ENCODE results near the gene LRGUK. TPM values are rescaled to one million over a fixed set of nuclear protein-coding genes. Genes with fewer than 3 reads are reported as not detected.

Gene LRGUK
- polyA plus RNA-seq, 1 experiment: 0.07 TPM

DNA sequence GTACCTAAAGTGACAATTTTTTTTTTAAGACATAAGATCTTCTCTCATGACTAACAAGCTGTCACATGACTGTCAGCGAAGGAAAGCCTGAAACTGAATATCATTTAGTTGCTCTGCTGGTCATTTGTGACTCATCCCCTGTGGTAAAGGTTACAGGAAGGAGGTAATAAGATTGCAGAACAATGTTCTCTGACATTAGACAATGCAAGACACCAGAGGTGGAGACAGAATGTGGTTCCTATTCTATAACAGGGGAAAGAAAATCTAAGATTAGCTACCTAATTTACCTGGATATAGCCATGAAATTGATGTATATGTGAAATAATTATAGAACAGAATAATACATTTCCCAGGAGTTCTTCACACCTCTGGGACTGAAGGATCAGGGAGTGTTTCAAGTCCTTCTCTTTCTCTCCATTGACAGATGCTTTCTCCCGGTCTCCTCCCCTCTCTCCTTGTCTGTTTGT lies 47.7 kb downstream of the LRGUK start:
- CTCF ChIA-PET: interaction anchor here (0.5 to 1.5 kb wide), 2 partner anchors 22 to 34 kb away, joined by 3 read pairs; no protein-coding TSS in a partner anchor
- no peak for TF ChIP-seq CTCF (IDR thresholded peaks at IDR 0.05; ENCODE audit: low read depth, low read length)
- DNase-seq (ENCODE audit: low read depth, low spot score): peak; percentile 33
- H3K27me3 ChIP-seq (ENCODE audit: control insufficient read depth, insufficient read depth, low read length): no peaks in the 10 kb centered on the region
- H3K27ac ChIP-seq (ENCODE audit: low read depth, low read length): no peak overlapping the region
- no peak overlapping the region for H3K4me3 ChIP-seq (ENCODE audit: low read depth, low read length)
- H3K9me3 ChIP-seq (ENCODE audit: control insufficient read depth, insufficient read depth, low read length): no peaks in the 10 kb centered on the region
- POLR2A ChIA-PET: interaction anchor here (0.7 kb wide), 1 partner anchor 75 kb away, joined by 3 read pairs; no protein-coding TSS in a partner anchor

DNA sequence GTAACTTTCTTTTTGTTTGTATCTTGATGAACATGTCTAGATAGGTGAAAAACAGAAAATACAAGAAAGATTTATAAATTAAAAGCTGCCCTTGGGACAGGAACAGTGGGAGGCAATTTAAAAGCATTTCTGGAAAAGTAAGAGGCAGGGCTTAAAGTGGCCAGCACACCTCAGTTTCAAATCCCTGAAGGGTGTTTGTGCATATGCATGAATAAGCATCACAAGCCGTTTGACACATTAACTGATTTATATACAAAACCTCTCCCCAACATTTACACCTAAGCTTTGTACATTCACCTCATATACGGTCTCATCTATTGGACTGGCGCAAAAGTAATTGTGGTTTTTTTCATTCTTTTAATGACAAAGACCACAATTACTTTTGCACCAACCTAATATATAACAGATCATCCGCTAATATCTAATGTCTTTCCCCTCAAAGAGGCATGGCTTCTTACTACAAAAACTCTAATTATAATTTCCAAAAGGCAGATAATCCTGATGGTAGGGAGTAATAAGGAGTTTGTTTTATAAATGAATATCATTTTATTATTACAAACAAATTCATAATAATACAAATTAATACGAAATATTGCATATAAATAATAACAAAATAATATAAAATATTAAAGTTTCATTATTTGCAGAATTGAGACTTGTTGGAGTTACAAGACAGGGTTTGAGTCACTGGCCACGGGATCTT lies 48.3 kb downstream of the LRGUK start:
- no peaks in the 10 kb centered on the region for H3K9me3 ChIP-seq (ENCODE audit: control insufficient read depth, insufficient read depth, low read length)
- ChIA-PET POLR2A (no interaction called here), CTCF (interaction anchor here (0.5 to 1.5 kb wide), 2 partner anchors 21 to 35 kb away, joined by 3 read pairs; no protein-coding TSS in a partner anchor)
- DNase-seq (ENCODE audit: low read depth, low spot score): no peak
- no peak for TF ChIP-seq CTCF (IDR thresholded peaks at IDR 0.05; ENCODE audit: low read depth, low read length)
- no peaks in the 10 kb centered on the region for H3K27me3 ChIP-seq (ENCODE audit: control insufficient read depth, insufficient read depth, low read length)
- H3K4me3 ChIP-seq (ENCODE audit: low read depth, low read length): no peak overlapping the region
- H3K27ac ChIP-seq (ENCODE audit: low read depth, low read length): no peak overlapping the region

DNA sequence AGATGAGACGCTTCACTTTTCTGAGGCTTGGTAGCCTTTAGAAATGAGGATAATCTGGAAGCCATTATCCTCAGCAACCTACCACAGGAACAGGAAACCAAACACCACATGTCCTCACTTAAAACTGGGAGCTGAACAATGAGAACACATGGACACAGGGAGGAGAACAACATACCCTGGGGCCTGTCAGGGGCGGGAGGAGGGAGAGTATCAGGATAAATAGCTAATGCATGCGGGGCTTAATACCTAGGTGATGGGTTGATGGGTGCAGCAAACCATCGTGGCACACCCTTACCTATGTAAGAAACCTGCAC lies 48.9 kb downstream of the LRGUK start:
- no peaks in the 10 kb centered on the region for H3K27me3 ChIP-seq (ENCODE audit: control insufficient read depth, insufficient read depth, low read length)
- ChIA-PET CTCF (interaction anchor here (1.5 kb wide), 1 partner anchor 35 kb away, joined by 3 read pairs; no protein-coding TSS in a partner anchor), POLR2A (no interaction called here)
- DNase-seq (ENCODE audit: low read depth, low spot score): no peak
- no peak overlapping the region for H3K4me3 ChIP-seq (ENCODE audit: low read depth, low read length)
- TF ChIP-seq CTCF (IDR thresholded peaks at IDR 0.05; ENCODE audit: low read depth, low read length): no peak
- H3K9me3 ChIP-seq (ENCODE audit: control insufficient read depth, insufficient read depth, low read length): no peaks in the 10 kb centered on the region
- no peak overlapping the region for H3K27ac ChIP-seq (ENCODE audit: low read depth, low read length)

DNA sequence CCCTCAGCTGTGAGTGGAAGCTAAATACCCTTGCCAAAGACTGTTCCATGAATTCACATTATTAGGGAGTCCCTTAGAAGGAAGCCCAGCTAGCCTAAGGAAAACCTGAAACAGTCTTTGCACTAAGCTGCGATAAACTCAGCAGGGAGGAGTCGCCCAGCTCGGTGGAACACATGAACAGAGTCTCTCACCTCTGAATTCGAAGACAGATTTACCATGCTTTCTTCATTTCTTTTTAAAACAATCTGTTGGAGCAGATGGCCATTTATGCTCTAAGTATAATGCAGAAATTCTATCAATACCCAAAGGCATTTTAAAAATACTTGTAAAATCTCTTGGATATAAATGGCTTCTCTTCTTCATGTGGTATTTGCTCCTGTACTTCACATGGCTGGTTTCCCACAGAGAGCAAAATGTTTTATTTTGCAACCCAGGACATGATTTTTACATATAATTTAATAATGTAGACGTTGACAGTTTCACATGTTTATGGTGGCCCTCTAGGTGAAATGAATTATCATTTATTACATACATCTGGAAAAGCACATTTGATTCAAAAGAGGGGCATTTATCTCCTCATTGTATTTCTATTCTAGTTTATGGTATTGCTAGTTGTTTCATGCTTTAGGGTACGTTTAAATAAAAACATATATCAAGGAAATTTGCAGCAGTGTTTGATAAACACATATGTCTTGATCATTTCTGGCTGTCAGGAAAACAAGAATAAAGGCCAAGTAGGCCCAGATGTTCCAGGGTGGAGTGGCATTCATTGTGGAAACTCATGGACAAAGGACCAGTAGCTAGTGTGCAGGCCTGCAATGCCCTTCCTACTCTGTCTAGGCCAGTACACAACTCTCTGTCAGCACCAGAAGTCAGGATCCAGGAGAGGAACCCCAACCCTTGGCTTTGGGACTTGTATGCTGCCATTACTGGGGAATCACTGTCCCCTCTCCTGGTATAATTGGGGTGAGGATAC lies 52.2 kb downstream of the LRGUK start:
- Histone ChIP-seq H3K27ac (ENCODE audit: low read depth, low read length) (no peak overlapping the region), H3K4me3 (ENCODE audit: low read depth, low read length) (no peak overlapping the region), H3K9me3 (ENCODE audit: control insufficient read depth, insufficient read depth, low read length) (no peaks in the 10 kb centered on the region), H3K27me3 (ENCODE audit: control insufficient read depth, insufficient read depth, low read length) (no peaks in the 10 kb centered on the region)
- DNase-seq (ENCODE audit: low read depth, low spot score): no peak
- ChIA-PET CTCF (interaction anchor here (1.2 kb wide), 1 partner anchor 38 kb away, joined by 5 read pairs; no protein-coding TSS in a partner anchor), POLR2A (no interaction called here)
- TF ChIP-seq CTCF (IDR thresholded peaks at IDR 0.05; ENCODE audit: low read depth, low read length): no peak

Measured in AG04450 (cell line).